NCI-H1105 treated with DMSO at 0.1 percent for 48 hours (cell line): ENCODE data around the gene TACR2.
A peak's percentile ranks its signal among the peaks of the same experiment; 100 is the strongest.

Experiments used
- DNase-seq: peaks from one replicate; lab custom pipeline; 2025; lab: John Stamatoyannopoulos, UW

The TACR2 gene

DNA sequence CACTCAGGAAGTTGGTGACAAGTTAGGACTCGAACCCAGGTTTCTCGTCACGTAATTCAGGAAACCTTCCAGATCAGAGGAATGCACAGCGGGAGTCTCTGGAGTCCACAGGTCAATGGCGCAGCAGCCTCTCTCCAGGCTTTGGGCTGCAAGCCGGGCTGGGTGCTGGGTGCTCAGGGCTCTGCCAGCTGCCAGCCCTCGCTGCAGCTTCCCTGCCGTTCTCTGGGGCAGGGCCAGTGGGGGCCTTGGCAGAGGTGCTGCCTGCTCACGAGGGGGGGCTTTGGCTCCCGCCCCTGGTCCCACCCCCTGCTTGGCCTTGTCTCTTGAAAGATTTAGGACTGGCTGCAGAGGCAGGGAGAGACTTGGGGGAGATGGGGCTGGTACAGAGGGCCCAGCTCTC, at the start of gene TACR2:
TSS of gene TACR2 (minus strand) at position 224 of the 400 bp plus-strand sequence. CDS start 595 bp downstream, outside the sequence.
- DNase-seq = no peak

DNA sequence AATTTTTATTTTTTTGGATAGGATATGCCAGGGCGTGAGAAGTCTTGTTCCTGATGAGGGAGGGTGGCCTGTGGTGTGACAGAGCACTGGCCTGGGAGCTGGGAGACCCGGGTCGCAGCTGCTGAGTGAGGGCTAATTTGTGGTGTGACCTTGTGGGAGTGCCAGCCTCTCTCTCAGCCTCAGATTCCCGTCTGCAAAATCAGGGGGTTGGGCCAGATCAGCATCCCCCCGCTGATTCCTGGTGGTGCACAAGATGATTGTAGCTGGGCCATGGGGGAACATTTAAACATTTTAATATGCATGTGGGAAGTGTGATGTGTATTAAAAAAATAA, 49.4 kb upstream of the TACR2 start:
- no peak for DNase-seq

DNA sequence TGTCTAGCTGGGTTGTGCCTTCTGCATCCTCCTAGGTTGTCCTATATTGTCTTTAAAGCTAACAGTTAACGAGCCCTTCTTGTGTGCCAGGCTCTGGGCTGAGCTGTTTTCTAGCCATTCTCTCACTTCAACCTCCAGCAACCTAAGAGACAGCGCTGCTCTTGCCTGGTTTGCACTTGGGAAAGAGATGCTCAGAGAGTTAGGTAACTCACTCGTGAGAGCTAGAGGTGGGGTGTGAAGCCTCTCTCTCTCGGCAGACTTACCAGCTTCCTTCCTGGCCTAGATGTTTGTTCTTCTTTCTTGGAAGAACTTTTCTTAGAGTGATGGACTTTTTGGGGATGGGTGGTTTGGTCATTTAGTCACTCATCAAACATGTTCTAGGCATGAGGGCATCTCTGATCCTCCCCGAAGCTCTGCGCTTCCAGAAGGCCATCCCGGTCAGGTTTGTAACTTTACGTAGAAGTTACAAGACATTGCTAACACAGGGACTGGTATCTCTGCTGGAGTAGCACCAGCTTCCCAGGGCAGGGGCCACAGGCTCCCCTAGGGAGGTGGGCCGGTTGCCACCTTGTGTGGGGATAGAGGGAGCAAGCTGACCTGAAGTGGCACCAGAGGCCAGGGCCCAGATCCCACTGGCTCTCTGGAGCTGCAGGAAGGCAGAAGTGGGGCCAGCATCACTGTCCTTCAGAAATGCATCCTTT, 48.9 kb upstream of the TACR2 start:
- no peak for DNase-seq

GRCh38 chr10:69464801-69465401, 48.2 kb upstream of the TACR2 start:
- no peak for DNase-seq

- DNase-seq = no peak
These were observed 47.7 kb upstream of the TACR2 start for GRCh38 chr10:69464401-69464800.

DNA sequence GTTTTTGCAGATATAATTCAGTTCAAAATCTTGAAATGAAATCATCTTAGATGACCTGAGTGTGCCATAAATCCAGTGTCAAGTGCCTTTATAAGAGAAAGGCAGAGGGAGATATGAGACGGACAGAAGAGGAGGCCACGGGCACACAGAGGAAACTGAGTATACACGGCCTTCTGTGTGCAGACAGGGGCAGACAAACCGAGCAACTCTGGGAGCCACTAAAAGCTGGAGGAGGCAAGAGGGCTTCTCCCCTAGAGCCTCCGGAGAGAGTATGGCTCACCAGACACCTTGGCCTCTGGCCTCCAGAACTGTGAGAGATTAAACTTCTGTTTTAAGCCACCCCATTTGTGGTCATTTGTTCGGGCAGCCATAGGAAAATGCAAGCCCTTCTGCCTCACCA, 47.2 kb upstream of the TACR2 start:
- DNase-seq = no peak

DNA sequence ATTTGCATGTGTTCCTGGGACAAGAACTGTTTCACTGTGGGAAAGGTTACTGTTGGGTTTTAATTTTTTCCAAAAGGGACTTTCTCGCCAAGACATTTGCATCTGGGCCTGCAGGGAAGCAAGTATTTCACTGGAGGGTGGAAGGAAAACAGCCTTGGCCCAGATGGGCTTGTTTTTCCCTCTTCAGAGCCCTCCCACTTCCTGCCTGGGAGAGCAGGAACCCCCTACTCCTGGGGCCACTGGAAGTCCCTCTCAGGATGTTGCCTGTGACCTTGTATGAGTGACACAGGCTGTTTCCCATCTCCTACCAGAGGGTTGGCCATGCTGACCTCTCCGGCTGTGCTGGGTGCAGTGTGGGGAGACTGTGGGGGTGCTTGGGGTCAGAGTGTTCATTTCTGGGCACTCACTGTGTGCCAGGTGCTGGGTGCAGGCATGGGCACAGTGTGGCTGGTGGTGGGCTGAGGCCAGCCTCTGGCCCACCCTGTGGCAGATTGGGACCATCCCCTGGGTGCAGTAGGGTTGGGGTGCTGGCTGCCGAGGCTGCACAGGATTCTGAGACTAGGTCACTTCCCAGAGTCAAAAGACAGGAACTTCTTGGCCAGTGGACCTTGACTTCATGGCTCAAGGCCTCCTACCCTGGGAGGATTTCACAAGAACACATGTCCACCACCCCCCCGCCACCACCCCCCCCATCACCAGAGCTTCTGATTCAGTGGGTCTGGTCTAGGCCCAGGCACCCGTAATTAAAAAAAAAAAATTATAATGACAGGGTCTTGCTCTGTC, 44.7 kb upstream of the TACR2 start:
- DNase-seq = no peak

DNA sequence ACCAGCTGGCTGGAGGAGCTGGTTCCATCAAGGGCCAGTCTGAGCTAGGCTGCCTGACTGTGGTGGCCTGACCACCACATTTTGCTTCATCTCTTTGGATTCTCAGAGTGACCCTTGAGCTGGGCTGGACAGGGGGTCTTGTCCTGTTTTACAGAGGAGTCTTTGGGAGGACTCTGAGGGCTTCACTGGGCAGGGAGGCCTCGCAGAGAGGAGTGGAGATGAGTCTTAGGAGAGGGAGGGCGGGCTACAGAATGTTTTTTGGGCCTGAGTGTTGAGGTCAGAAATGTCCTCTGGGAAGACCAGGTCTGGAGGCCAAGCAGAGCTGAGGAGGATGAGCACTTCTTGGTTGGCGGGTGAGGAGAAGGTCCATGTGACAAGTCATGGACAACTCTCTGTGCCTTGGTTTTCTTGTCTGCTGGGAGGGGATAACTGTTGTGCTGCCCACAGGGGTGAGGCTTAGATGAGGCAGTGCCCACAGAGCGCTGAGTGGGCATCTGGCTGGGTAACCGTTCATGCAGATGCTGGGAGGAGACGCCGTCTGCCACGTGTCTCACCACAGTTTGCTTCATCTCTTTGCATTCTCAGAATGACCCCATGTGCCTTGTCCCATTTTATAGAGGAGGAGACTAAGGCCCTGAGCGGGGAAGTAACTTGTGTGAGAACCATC, 44.0 kb upstream of the TACR2 start:
- no peak for DNase-seq

DNA sequence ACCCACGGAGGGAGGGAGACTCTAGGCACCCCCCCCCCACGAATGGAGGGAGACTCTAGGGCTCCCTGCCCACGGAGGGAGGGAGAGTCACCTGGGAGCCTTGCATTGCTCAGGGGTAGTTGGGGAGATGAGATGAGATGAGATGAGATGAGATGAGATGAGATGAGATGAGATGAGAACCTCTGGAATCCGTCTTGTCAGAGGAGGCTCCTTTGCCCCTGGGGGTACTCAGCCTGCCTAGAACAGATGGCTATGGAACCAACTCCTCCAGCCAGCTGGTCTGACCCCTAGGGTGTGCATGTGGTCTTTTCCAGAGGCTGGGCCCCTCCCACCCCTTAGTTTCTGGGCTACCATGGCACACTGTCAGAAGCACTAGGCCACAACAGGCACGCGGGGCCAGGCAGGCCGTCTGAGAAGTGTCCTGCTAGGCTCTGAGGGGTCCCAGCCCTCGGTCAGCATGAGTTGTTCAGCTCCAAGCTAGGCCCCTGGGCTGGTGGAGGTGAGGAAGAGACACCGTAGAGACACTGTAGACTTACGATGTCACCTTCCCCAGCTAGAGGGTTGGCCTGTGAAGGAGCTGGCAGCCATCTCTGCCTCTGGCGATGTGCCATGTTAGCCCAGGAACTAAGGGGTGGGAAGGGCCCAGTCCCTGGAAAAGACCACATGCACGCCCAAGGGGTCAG, 43.3 kb upstream of the TACR2 start:
- DNase-seq = no peak

DNA sequence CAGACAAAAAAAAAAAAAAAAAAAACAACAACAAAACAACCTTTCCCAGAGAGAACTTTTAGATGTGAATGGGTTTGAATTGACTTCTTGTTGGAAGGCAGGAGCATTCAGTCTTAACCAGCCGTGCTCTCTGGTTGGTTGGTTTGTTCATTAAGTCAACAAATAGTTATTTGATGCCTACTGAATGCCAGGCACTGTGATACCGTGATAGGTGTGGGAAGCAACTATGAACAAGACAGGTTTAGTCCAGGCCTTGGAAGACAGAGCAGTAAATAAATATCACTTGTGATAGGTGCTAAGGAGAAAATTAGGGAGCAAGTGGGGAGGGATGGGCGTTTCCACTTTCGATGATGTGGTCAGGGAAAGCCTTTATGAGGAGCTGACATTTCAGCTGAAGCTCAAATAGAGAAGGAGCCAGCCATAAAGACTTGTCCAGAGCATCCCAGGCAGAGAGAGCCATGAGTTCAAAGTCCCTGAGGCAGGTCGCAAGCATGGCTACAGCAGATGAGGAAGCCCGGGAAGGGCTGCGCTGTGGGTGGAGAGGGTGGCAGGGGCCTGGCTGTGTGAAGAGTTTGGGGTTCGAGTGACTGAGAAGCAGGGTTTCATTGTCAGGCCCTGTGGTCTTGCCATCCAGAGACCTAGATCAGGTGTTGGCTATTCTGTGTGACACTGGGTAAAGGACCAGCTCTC, 42.5 kb upstream of the TACR2 start:
- no peak for DNase-seq

- no peak for DNase-seq
These were observed 41.8 kb upstream of the TACR2 start for GRCh38 chr10:69458430-69459100.

- DNase-seq = no peak
These were observed 41.1 kb upstream of the TACR2 start for GRCh38 chr10:69457771-69458237.

GRCh38 chr10:69456880-69457693, 40.4 kb upstream of the TACR2 start:
- DNase-seq = no peak

DNA sequence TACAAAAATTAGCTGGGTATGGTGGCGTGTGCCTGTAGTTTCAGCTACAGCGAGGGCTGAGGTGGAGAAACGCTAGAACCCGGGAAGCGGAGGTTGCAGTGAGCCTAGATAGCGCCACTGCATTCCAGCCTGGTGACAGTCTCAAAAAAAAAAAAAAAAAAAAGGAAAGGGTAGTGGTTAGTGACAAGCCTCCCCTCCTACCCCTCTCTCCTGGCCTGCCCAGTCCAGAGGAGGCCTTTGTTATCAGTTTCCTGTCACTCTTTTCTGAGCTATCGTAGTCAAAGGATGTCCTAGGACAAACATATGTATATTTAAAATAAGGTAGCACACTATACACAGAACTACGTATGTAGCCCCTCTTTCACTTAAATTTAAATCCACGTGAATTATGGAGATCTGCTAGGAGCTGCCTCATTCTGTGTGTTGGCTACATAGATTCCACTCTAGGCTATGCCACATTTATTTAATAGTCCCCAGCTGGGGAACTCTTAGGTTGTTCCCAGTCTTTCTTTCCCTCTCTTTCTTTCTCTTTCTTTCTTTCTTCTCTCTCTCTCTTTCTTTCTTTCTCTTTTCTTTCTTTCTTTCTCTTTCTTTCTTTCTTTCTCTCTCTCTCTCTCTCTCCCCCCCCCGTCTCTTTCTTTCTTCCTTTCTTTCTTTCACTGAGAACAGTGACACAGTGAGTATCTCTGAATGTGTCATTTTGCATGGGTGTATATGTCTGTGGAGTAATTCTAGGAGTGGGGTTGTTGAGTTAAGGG, 38.5 kb upstream of the TACR2 start:
- no peak for DNase-seq

GRCh38 chr10:69453795-69454194, 37.1 kb upstream of the TACR2 start:
- no peak for DNase-seq

DNA sequence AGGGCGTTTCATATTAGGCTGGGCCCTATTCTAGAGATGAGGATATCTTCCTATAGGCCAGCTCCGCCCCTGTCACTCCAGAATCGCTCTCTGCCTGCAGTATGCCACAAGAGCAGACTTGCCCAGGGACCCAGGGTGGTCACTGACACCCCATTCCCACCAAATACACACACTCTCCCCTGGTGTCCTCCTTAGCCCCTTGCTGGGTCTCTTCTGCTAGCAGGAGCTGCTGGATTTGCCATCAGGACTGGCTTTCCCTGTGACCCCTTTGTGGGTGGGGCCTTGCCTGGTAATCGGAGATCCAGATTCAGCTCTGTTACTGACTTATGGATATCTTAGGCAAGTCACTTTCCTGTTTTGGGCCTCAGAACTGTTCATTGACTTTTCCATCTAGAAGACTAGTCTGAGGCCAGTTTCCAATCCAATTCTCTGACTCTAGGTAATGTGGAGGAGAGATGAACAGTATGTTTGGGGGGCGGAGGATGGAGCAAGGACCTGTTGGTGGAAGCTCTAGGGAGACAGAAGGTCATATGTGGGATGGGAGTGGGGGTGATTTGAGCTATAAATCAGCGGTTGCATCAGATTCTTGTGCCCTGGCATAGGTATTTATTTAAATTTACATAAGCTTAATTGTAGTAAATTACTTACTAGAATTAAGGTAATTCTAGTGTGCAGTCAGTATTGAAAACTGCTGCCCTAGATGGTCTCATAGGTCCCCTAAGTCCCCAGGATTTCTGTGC, 36.1 kb upstream of the TACR2 start:
- no peak for DNase-seq

- peak; percentile 17 for DNase-seq
These were observed 35.1 kb upstream of the TACR2 start for GRCh38 chr10:69451784-69452251.

DNA sequence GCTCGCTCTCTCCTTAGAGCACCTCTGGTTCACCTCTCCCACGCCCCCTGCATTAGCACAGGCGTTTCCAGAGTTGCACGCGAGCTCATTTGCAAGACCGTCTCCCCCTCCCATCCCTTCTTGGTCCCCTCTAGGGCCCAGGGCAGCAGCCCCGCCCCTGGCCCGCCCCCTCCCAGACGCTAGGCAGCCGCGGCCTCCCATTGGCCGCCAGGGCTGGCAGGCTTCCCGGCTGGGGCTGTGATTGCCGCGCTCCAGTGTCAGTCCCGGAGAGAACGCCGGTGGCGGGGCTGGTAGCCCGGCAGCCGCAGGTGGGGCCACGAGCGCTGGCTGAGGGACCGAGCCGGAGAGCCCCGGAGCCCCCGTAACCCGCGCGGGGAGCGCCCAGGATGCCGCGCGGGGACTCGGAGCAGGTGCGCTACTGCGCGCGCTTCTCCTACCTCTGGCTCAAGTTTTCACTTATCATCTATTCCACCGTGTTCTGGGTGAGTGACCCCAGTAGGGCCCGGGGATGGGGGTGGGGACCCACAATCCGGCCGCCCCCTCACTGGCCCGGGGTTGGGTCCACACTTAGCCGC, 34.6 kb upstream of the TACR2 start, which contains the start of gene TSPAN15:
TSS of gene TSPAN15 (plus strand) at position 257 of the 575 bp plus-strand sequence. CDS start at position 387, 130 bp downstream.
- DNase-seq = peak; percentile 76
